ENCODE data around the gene TRIO. TPM values are rescaled to one million over a fixed set of nuclear protein-coding genes. Genes with fewer than 3 reads are reported as not detected.

Gene TRIO
- polyA plus RNA-seq, 3 donors, result 1.7 to 45.8 (median 2.1) TPM

DNA sequence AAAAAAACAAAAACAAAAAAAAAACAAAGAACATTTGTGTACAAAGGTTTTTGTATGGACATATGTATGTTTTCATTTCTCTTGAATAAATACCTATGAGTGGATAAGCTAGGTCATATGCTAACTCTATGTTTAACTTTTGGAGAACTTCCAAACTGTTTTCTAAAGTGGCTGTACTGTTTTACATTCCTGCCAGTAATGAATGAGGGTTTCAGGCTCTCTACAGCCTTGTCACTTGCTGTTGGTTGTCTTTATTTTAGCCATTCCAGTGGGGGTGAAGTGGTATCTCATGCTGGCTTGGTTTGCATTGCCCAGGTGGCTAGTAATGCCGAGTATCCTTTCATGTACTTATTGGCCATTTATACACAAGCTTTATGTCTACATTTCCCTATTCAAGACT lies 9.1 kb upstream of the TRIO start:
- peaks cover 0 to 3% of the 10 kb centered on the region in 2 donors for H3K27me3 ChIP-seq (ENCODE audit: control insufficient read depth in 2 of 2, insufficient read depth in 2 of 2, low read length in 2 of 2)
- Mint-ChIP-seq H3K27ac (no peak overlapping the region), H3K4me1 (no peaks in the 10 kb centered on the region), H3K27me3 (ENCODE audit: low read depth in 3 of 3) (peaks cover 3 to 7% (median 6%) of the 10 kb centered on the region in 3 donors), H3K36me3 (no peaks in the 10 kb centered on the region), H3K4me3 (no peak overlapping the region), H3K9me3 (peaks cover 5 to 24% (median 18%) of the 10 kb centered on the region in 7 donors)
- H3K79me2 ChIP-seq (ENCODE audit: insufficient read depth, low read length), result no peaks in the 10 kb centered on the region
- H3K27ac ChIP-seq (ENCODE audit: low read depth in 1 of 2, low read length in 2 of 2), result no peak overlapping the region
- H3K4me3 ChIP-seq (replicated peaks in 1 of 3; ENCODE audit: low read depth in 2 of 3, low read length in 3 of 3), result no peak overlapping the region
- H3K36me3 ChIP-seq (replicated peaks in 1 of 2; ENCODE audit: control insufficient read depth in 1 of 2, insufficient read depth in 2 of 2, low read length in 2 of 2), result no peaks in the 10 kb centered on the region
- TF ChIP-seq, protein P1, sequence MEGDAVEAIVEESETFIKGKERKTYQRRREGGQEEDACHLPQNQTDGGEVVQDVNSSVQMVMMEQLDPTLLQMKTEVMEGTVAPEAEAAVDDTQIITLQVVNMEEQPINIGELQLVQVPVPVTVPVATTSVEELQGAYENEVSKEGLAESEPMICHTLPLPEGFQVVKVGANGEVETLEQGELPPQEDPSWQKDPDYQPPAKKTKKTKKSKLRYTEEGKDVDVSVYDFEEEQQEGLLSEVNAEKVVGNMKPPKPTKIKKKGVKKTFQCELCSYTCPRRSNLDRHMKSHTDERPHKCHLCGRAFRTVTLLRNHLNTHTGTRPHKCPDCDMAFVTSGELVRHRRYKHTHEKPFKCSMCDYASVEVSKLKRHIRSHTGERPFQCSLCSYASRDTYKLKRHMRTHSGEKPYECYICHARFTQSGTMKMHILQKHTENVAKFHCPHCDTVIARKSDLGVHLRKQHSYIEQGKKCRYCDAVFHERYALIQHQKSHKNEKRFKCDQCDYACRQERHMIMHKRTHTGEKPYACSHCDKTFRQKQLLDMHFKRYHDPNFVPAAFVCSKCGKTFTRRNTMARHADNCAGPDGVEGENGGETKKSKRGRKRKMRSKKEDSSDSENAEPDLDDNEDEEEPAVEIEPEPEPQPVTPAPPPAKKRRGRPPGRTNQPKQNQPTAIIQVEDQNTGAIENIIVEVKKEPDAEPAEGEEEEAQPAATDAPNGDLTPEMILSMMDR (IDR thresholded peaks at IDR 0.05), result no peak
- WGBS (ENCODE audit: insufficient coverage), result 100% methylated on average over 1 of the region's 1 CpG
- H3K4me1 ChIP-seq (ENCODE audit: control insufficient read depth in 1 of 2, insufficient read depth in 2 of 2, low read length in 2 of 2), result no peaks in the 10 kb centered on the region
- intact Hi-C loops (cut with micrococcal nuclease), result no loop called here
- DNase-seq, result no peak
- H3K9me3 ChIP-seq (replicated peaks in 1 of 2; ENCODE audit: control insufficient read depth in 1 of 2, insufficient read depth in 1 of 2, low read length in 2 of 2), result peaks cover 9 to 16% of the 10 kb centered on the region in 2 donors
- H4K20me1 ChIP-seq (ENCODE audit: insufficient read depth, low read length), result no peaks in the 10 kb centered on the region
- H2AFZ ChIP-seq (ENCODE audit: insufficient read depth, low read depth, low read length, poor library complexity, severe bottlenecking), result no peak overlapping the region
- H3K4me2 ChIP-seq (replicated peaks; ENCODE audit: extremely low read depth, low read length, poor library complexity, severe bottlenecking), result no peak overlapping the region
- no peak overlapping the region for H3K9ac ChIP-seq (ENCODE audit: insufficient read depth, low read length, poor library complexity, severe bottlenecking)

DNA sequence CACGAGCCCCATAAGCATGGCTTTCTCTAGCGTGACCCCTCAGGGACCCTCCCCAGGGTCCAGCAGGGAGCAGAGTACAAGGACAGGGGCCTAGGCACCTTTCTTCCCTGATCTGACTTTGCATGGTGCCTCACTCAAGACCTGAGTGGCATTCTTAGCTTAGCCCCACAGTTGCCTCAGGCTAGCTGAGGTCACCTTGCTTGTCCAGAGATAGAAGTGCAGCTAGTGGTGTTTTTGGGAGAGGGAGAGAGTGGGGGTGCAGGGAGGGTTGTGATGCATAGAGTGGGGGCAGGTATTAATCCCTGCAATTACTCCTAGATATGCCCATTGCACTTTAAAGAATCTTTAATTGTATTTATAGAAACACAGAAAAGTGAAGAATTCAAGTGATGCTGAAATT lies 8.4 kb upstream of the TRIO start:
- Histone ChIP-seq H3K27me3 (ENCODE audit: control insufficient read depth in 2 of 2, insufficient read depth in 2 of 2, low read length in 2 of 2) (peaks cover 0 to 5% of the 10 kb centered on the region in 2 donors), H3K9me3 (replicated peaks in 1 of 2; ENCODE audit: control insufficient read depth in 1 of 2, insufficient read depth in 1 of 2, low read length in 2 of 2) (peaks cover 9 to 16% of the 10 kb centered on the region in 2 donors), H3K79me2 (ENCODE audit: insufficient read depth, low read length) (no peaks in the 10 kb centered on the region), H3K27ac (ENCODE audit: low read depth in 1 of 2, low read length in 2 of 2) (no peak overlapping the region), H3K4me3 (replicated peaks in 1 of 3; ENCODE audit: low read depth in 2 of 3, low read length in 3 of 3) (no peak overlapping the region), H3K9ac (ENCODE audit: insufficient read depth, low read length, poor library complexity, severe bottlenecking) (no peak overlapping the region), H3K4me2 (replicated peaks; ENCODE audit: extremely low read depth, low read length, poor library complexity, severe bottlenecking) (no peak overlapping the region), H3K36me3 (replicated peaks in 1 of 2; ENCODE audit: control insufficient read depth in 1 of 2, insufficient read depth in 2 of 2, low read length in 2 of 2) (no peaks in the 10 kb centered on the region), H2AFZ (ENCODE audit: insufficient read depth, low read depth, low read length, poor library complexity, severe bottlenecking) (no peak overlapping the region), H4K20me1 (ENCODE audit: insufficient read depth, low read length) (no peaks in the 10 kb centered on the region), H3K4me1 (ENCODE audit: control insufficient read depth in 1 of 2, insufficient read depth in 2 of 2, low read length in 2 of 2) (no peaks in the 10 kb centered on the region)
- no peak for DNase-seq
- H3K36me3 Mint-ChIP-seq, result no peaks in the 10 kb centered on the region
- intact Hi-C loops (cut with micrococcal nuclease), result no loop called here
- WGBS (ENCODE audit: insufficient coverage), result 96% methylated on average over 2 of the region's 2 CpGs
- no peaks in the 10 kb centered on the region for H3K4me1 Mint-ChIP-seq
- H3K4me3 Mint-ChIP-seq, result no peak overlapping the region
- peaks cover 6 to 7% (median 7%) of the 10 kb centered on the region in 3 donors for H3K27me3 Mint-ChIP-seq (ENCODE audit: low read depth in 3 of 3)
- TF ChIP-seq, protein P1 (IDR thresholded peaks at IDR 0.05), result no peak
- H3K9me3 Mint-ChIP-seq, result peaks cover 5 to 24% (median 18%) of the 10 kb centered on the region in 7 donors
- no peak overlapping the region for H3K27ac Mint-ChIP-seq

Data from CD14-positive monocyte (primary cell).